CD4-positive, alpha-beta T cell treated with Interleukin-6 for 4 hours (primary cell): ENCODE measurements around the gene SNRPB.
"Not testable (repeated sequence)": the region's sequence is repeated elsewhere in the genome, so short reads cannot be mapped to it uniquely, and the experiment has no call there.

Experiments
- DNase-seq: peaks from one replicate; pipeline ENCODE4 v3.0.0-alpha.2; 2020; ENCODE audit warnings: mixed read lengths

The SNRPB gene

DNA sequence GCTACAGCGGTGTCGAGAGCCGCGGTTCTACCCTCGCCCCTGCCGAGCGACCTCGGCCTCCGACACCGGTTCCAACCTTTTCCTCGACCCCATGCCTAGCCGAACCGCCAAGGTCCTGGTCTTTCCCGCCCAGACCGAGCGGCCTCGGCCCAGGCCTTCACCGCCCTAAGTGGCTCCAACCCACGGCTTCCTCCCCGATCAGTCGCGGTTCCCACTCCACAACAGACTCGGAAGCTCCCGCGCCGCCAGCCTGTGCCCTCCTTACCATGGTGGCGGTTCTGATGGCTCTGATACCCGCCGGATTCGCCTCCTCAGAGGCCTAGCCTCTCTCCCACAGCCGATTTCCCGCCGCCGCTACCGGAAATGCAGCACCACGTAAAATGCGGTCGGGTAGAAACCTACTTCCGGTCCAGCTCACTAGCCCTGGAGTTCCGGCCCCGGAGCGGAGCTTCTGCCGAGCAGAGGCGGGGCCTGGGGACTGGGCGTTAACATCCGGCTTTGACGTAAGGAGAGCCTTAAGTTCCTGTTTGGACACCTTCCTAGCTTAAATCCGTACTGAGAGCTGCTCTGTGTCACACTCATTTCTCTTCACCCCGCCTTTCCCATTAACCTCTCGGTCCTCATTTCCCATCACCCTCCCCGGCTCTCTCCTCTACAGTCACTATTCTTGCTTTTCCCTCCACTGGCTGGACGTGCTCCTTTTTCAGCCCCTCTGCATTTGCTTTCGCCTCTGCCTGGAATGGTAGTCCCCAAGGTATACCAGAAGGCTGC lies at the start of gene SNRPB:
Gene SNRPB, minus strand, starts transcription at position 367 of the 771 bp plus-strand sequence. Its CDS starts 99 bp downstream, at position 268.
- peak; percentile 97 for DNase-seq

DNA sequence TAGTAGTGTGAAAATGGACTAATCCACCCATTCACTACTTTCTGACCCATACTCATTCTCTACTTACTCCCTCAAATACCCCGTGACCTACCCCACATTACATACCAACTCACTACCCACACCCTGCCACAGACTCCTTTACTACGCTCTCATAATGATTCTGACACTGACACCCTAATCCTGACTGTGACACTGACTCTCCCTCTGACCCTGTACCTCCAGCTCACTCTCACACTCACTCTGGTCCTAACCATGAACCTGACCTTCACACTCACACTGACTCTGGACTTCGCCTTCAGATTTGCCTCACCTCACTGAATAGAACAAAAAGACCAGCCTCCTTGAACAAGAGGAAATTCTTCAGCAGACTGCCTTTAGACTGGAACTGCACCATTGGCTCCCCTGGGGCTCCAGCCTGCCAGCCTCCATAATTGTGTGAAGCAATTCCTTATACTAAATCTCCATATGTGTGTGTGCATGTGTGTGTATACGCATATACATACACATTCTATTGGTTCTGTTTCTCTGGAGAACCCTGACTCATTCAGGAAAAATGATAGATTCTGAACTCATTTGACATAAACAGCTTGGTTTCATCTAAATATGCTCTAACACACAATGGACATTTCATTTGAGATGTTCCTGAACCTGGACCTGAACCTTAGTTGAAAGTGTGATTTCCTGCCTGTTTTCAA lies 48.7 kb upstream of the SNRPB start:
- DNase-seq = no peak

DNA sequence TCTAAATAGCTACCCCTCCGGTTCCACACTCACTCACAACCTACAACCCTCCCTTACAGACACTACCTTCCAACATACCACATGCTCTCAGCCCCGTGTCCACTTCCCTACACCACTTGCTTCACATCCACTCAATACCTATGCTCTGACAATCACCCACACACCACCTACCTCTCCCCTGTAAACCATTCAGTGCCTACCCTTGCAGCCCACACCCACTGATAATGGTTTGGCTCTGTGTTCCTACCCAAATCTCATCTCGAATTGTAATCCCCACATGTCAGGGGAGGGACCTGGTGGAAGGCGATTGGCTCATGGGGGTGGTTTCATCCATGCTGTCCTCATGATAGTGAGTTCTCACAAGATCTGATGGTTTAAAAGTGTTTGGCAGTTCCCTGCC lies 48.0 kb upstream of the SNRPB start:
- no peak for DNase-seq

DNA sequence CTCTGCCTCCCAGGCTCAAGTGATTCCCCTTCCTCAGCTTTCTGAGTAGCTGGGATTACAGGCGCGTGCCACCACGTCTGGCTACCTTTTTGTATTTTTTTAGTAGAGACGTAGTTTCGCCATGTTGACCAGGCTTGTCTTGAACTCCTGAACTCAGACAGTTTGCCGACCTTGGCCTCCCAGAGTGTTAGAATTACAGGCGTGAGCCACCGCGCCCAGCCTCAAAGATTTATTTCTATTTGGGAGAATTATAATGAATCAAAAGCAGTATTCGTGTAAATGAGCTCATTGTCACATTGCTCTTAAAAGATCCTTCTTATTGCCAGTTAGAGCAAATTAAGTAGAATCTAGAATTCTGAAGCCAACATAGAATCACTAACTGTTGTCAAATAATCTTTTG lies 47.5 kb upstream of the SNRPB start:
- no peak for DNase-seq

DNA sequence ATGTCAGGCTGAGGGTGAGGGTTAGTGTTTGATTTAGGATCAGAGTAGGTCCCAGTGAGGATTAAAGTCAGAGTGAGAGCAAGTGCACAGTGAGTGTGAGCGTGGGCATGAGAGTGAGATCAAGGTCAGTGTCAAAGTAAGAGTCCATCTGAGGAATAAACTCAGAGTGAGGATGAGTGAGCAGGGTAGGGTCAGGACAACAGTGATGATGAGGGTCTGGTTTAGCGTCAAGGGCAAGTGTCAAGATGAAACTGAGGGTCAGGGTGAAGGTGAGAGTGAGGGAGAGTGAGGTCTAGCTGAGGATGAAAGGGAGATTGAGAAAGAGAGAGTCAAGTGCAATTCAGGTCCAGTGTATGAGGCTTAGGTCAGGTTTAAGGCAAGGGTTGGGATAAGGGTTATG lies 45.8 kb upstream of the SNRPB start:
- no peak for DNase-seq

DNA sequence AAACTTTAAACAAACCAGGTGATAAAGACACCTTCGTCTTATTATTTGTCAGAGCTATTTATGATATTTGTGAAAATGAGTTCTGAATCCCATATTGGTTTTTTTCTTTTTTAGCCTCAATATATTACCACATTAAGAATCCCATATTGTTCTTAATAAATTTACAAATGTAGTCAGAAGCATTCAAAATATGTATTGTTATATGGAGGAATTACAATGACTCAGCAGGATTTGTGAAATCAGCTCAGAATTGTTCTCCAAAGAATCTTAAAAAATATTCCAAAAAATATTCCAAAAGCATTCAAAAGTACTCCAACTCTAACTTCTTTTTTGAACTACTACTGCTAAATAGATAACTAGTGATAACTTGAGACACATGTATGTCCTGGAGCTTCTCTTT lies 44.6 kb upstream of the SNRPB start:
- DNase-seq = no peak

DNA sequence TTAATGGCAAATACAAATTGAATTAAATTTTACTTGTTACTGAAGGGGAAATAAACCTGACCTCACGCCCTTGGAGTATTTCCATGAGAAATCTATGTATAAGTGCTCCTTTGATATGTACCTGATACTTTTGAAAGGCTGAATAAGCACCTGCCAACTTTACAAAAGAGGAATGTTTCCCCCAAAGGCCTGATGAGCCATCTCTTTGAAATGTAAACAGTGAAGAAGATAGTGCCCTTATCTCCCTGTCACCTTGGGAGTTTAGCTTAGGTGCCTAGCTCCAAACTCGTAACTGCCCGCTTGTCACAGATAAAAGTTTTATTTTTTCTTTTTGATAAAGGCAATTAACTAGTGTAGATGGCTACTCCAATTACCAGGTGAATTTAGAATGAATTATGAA lies 39.2 kb upstream of the SNRPB start:
- DNase-seq = no peak

DNA sequence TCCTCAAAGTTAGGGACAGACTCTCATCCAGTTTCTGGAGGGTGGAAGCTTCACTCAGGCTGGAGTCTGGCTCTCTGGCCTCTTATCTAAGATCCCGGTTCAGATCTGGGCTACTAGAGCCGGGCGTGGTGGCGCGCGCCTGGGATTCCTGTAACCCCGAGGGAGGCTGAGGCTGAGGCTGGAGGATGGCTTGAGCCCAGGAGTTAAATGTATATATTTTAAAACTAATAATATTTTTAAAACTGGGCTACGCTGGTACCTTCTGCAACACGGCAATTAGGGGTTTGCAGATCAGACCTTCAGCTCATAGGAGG lies 38.8 kb upstream of the SNRPB start:
- no peak for DNase-seq

DNA sequence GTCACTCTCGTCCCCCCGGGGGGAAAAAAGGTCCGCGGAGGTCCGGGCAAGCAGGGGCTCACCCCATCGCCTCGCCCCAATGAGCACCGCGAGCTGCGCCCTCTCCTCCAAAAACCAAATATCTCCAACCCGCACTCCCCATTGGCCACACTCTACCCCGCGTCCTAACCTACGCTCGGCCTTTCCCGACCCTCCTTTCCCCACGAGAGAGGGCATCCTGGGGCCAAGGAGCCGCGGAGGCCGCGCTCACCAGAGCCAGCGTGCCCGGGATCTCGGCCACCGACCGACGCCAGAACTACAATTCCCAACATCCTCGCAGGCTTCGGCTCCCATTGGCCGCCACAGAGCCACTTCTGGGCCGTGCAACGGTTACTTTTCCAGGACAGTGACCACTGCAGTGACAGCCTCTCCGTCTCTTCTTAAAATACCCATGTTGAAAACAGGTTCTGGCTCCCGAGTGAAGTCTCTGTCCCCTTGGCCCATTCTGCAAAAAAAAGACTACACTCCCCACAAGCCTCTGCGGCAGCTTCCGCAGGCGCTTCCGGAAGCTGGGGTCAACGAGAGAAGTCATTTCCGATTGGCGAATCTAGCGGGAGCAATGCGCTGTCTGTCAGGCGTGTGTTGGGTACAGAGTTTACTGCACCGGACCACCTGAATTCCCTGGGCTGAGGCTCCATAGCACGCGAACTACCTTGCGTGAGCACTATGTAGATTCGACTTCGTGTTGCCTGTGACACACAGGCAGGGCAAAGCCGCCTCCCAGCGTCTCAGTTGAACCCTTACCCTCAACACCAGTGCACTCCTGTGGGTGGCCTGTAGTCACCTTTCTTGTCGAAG lies 38.3 kb upstream of the SNRPB start, which contains the start of gene ZNF343:
Gene ZNF343, minus strand, starts transcription at position 285 of the 837 bp plus-strand sequence. CDS start 15,020 bp downstream, outside the sequence.
- peak; percentile 79 for DNase-seq

DNA sequence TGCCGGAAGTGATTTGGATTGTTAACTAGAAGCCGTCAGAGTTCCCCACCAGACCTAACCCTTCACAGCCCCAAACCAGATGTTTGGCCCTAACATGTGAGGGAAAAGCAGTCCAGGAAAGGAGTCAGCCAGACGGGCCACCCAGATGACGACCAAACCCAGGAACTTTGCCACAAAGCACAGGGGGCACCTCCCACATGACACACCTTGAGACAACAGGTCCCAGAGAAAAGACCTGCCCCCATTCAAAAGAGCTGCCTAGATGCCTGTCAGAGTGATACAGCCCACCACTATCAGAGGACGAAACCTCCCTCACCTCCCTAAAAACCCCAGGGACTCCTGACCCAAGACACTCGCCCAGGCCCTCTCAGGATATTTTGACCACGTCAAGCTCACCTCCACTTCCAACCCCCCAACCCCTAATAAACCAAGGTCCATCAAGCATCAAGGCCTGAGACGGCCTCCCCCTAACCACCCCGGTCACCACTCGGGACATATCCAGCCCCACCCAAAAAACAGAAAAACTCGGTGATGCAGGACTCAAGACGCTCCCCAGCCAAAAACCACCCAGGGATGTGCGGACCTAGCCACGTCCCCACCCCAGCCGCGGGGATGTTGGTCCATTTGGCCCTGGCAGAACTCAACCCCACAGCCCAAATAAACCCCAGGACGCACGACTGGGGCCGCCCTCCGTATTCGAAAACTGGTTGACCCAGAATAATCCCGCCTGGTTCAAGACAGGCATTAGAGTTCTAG lies 37.5 kb upstream of the SNRPB start:
- DNase-seq = no peak

DNA sequence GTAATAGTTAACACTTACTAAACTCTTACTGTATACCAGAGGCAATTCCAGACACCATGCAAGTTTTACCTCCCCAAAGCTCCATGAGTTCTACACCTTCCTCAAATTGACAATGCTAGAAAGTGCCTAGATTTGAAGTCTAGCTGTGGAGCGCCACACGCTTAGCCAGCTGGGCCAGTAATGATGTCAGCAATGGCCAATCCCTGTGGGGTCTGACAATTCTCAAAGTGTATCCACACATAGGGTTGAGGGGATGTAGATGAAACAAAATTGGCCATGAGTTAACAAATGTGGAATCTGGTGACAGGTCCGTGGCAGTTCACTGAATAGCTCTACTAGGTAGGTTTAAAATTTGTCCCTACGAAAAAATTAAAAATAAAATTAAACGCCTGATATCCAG lies 36.9 kb upstream of the SNRPB start:
- no peak for DNase-seq

DNA sequence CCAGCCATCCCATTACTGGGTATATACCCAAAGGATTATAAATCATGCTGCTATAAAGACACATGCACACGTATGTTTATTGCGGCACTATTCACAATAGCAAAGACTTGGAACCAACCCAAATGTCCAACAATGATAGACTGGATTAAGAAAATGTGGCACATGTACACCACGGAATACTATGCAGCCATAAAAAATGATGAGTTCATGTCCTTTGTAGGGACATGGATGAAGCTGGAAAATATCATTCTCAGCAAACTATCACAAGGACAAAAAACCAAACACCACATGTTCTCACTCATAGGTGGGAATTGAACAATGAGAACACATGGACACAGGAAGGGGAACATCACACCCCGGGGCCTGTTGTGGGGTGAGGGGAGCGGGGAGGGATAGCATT lies 35.8 kb upstream of the SNRPB start:
- not testable (repeated sequence) for DNase-seq

DNA sequence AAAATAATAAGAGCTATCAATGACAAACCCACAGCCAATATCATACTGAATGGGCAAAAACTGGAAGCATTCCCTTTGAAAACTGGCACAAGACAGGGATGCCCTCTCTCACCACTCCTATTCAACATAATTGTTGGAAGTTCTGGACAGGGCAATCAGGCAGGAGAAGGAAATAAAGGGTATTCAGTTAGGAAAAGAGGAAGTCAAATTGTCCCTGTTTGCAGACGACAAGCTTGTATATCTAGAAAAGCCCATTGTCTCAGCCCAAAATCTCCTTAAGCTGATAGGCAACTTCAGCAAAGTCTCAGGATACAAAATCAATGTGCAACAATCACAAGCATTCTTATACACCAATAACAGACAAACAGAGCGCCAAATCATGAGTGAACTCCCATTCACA lies 34.2 kb upstream of the SNRPB start:
- DNase-seq = not testable (repeated sequence)

DNA sequence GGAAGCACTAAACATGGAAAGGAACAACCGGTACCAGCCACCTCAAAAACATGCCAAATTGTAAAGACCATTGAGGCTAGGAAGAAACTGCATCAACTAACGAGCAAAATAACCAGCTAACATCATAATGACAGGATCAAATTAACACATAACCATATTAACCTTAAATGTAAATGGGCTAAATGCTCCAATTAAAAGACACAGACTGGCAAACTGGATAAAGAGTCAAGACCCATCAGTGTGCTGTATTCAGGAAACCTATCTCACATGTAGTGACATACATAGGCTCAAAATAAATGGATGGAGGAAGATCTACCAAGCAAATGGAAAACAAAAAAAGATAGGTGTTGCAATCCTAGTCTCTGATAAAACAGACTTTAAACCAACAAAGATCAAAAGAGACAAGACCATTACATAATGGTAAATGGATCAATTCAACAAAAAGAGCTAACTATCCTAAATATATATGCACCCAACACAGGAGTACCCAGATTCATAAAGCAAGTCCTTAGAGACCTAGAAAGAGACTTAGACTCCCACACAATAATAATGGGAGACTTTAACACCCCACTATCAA lies 32.3 kb upstream of the SNRPB start:
- not testable (repeated sequence) for DNase-seq

DNA sequence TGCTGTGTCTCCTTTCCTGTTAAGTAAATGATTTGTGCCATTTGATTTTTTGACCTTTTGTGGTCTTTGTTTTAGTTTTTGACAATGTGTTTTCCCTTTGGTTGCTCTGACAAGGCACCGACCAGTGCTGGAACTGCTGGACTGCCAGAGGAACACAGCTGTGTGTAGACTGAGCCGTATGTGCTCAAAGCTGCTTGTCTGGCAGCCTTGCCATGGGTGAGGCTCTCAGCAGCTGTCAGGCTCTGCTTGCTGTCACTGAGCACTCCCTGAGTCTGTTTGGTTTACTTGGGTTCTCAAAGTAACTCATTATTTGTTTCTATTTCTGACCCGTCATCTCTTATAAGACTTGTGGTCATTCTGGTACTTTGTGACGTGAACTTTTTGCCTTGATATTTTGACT lies 15.1 kb upstream of the SNRPB start:
- DNase-seq = no peak

DNA sequence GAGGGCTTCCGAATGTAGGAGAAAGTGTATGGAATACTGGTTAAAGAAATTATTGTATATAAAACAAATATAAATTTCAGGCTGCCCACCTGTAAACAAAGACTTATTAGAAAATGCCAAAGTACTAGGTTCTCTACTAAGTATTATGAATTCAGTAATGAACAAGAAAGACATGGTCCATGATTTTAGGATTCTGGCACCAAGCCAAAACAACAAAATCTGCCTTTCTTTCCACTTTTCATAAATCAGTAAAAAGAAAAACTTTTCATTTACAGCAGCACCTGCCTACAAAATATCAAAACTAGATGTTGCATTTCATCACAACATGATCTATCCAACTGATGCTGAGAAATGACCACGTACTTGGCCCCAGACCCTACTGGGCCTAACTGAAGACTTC lies 14.5 kb upstream of the SNRPB start:
- no peak for DNase-seq

DNA sequence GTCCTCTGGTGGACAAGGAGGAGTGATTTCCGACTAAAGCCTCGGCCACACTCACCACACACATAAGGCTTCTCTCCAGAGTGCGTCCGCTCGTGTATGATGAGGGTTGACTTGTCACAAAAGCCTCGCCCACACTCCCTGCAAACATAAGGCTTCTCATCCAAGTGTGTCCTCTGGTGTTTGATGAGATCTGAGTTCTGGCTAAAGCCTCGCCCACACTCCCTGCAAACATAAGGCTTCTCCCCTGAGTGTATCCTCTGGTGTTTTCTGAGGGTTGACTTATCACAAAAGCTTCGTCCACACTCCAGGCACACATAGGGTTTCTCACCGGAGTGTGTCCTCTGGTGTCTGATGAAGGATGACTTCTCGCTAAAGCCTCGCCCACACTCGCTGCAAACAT lies 12.9 kb upstream of the SNRPB start:
- DNase-seq = no peak

DNA sequence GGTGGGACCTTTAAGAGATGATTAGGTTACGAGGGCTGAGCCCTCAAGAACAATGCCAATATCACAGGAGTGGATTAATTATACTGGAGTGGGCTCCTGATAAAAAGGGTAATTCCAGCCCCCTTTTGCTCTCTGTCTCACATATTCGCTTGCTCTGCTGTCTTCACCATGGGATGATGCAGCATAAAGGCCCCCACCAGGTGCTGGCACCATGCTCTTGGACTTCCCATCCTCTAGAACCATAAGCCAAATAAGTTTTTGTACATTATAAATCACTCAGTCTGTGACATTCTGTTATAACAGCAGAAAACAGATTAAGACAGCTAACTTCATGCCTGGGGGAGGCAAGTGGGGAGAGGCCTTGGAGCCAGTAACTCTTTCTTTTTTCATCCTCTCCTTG lies 9.8 kb upstream of the SNRPB start:
- no peak for DNase-seq

DNA sequence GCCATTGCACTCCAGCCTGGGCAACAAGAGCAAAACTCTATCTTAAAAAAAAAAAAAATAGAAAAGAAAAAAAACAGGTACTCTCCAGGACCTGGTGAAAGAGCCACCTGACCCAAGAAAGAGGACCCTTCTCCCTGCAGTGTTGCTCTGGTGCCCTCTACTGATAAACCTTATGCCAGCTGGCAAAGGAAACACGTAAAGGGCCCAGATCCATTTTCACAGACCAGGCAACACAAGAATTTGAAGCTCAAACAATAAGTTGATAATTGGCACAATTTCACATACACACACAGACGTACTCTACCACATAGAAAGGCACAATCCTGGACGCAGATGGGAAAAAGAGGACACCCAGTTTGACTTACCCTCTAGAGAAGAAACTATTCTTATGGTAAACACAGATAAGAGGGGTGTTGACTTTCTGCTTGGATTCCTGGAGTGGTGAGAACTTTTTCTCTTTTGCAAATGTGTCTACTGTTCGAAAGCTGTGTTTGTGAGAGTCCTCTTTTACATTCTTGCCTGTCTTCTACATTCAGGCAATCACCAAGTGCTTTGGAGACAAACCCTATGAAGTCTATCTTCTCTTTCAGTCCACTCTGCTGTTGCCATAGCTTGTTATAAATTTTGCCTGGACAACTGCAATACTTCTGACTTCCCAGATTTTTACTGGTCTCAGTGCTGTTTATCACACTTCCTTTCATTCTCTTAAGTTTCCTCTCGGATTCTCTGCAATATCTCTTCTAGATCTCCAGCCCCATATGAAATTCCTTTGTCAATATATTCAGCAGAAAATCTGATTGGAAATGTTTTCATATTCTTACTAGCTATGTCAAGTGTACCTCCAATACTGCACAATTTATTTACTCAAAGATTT lies 6.4 kb upstream of the SNRPB start:
- DNase-seq = no peak

DNA sequence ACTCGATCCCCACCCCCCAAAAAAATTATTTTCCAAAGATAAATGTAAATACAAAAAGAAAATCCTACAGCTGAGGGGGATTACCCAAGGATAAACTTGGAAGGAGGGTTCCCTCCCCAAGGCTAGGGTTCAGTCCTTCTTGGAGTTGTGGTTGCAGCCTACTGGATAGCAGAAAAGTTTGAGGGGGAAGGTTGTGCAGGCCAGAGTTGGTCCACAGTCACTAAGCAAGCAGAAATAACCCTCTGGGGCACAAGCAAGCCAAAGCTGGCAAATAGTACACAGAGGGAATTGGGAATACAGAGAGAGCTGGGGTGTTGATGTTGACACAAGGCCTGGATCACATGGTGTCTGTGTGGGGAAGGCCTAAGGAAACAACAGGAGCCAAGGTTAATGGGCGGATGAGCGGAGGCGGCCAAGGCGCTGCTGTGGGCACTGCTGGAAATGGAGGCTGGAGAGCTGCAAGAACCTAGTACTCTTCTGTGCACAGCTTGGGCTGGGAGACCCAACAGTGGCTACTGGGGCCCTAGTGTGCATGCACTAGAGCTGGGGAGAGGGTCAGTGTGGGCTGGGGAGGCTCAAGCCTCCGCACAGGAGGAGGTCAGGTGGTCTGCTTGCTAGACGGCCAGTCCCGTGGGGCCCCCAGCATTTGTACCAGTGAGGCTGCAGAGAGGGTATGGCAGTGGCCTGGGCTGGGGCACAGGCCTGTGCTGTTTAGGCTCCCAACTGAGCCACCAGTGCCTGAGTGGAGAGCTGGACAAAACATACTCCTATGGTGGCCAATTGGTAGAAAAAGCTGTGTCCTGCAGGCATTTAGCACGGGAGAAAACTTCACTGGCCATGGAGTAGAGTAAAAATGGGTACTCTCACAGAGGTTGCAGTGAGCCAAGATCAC lies 5.5 kb upstream of the SNRPB start:
- DNase-seq = no peak
